Immature natural killer cell (primary cell): Measurements from ENCODE around the gene TNFRSF6B. TPM values are rescaled to one million over a fixed set of nuclear protein-coding genes. Genes with fewer than 3 reads are reported as not detected.

Experiments
- DNase-seq, 3 donors: peaks; one replicate each; pipeline ENCODE4 v3.0.0; 2022; ENCODE audit warnings: mixed read lengths in 1 of 3
- H3K27ac Mint-ChIP-seq, 6 donors: one replicate each; pipeline ENCODE4 v1.8.0; 2020; ENCODE audit warnings: mixed read lengths in 6 of 6, mild to moderate bottlenecking in 5 of 6, inconsistent platforms in 4 of 6, moderate library complexity in 3 of 6
- H3K27me3 Mint-ChIP-seq, 3 donors: one replicate each; pipeline ENCODE4 v1.8.0; 2020 to 2021; ENCODE audit warnings: low read depth in 3 of 3, mild to moderate bottlenecking in 3 of 3, mixed read lengths in 3 of 3, moderate library complexity in 3 of 3, inconsistent platforms in 1 of 3
- H3K36me3 Mint-ChIP-seq, 3 donors: one replicate each; pipeline ENCODE4 v1.8.0; 2020; ENCODE audit warnings: mixed read lengths in 3 of 3, inconsistent platforms in 2 of 3, mild to moderate bottlenecking in 2 of 3
- H3K4me1 Mint-ChIP-seq, 2 donors: one replicate each; pipeline ENCODE4 v1.8.0; 2020; ENCODE audit warnings: inconsistent platforms in 2 of 2, mild to moderate bottlenecking in 2 of 2, mixed read lengths in 2 of 2, moderate library complexity in 1 of 2
- H3K4me3 Mint-ChIP-seq, 5 donors: one replicate each; pipeline ENCODE4 v1.8.0; 2020; ENCODE audit warnings: mild to moderate bottlenecking in 5 of 5, mixed read lengths in 5 of 5, inconsistent platforms in 3 of 5, moderate library complexity in 3 of 5
- H3K9me3 Mint-ChIP-seq, 6 donors: one replicate each; pipeline ENCODE4 v1.8.0; 2020; ENCODE audit warnings: mild to moderate bottlenecking in 6 of 6, mixed read lengths in 6 of 6, inconsistent platforms in 4 of 6, moderate library complexity in 3 of 6
- polyA plus RNA-seq, 3 donors: library from polyadenylated mRNA; unstranded; fragments of 300-500 nt; fragmentation: Illumina TruSeq; gene quantifications; one replicate each; pipeline ENCODE4 v1.2.3, GENCODE V29; 2021

Gene TNFRSF6B
- polyA plus RNA-seq, 3 donors from 2014 or later = not detected

GRCh38 chr20:63739130-63740069, 42.9 kb downstream of the TNFRSF6B start, which contains the start of gene SLC2A4RG:
Gene SLC2A4RG, plus strand, starts transcription at chr20:63739776. Its CDS starts 137 bp downstream, at chr20:63739913.
- peaks cover 0 to 9% (median 6%) of the 10 kb centered on the region in 3 donors for H3K27me3 Mint-ChIP-seq
- H3K4me3 Mint-ChIP-seq = peak within 1 kb of the TSS; percentile 35 to 70 (median 60)
- H3K36me3 Mint-ChIP-seq = peaks cover 0 to 4% (median 3%) of the 10 kb centered on the region in 3 donors
- DNase-seq = peak; percentile 63 to 70 (median 68)
- no peaks in the 10 kb centered on the region for H3K9me3 Mint-ChIP-seq
- no peak within 1 kb of the TSS for H3K27ac Mint-ChIP-seq
- H3K4me1 Mint-ChIP-seq = peaks cover 14 to 18% of the 10 kb centered on the region in 2 donors

- Mint-ChIP-seq H3K4me3 (peak overlapping the region in 4 of 5 donors; percentile 47 to 63 (median 54)), H3K36me3 (peaks cover 0 to 4% (median 3%) of the 10 kb centered on the region in 3 donors), H3K4me1 (peaks cover 14 to 18% of the 10 kb centered on the region in 2 donors), H3K9me3 (no peaks in the 10 kb centered on the region), H3K27me3 (peaks cover 0 to 9% (median 6%) of the 10 kb centered on the region in 3 donors), H3K27ac (no peak overlapping the region)
- peak; percentile 49 to 67 (median 55) for DNase-seq
Measured at GRCh38 chr20:63740070-63740626, 43.7 kb downstream of the TNFRSF6B start.

- DNase-seq = peak; percentile 38 to 48 (median 42)
- Mint-ChIP-seq H3K27me3 (peaks cover 0 to 9% (median 6%) of the 10 kb centered on the region in 3 donors), H3K4me3 (peak overlapping the region; percentile 42 to 63 (median 57)), H3K9me3 (no peaks in the 10 kb centered on the region), H3K27ac (no peak overlapping the region), H3K36me3 (peaks cover 0 to 4% (median 3%) of the 10 kb centered on the region in 3 donors), H3K4me1 (peaks cover 12 to 13% of the 10 kb centered on the region in 2 donors)
Measured at GRCh38 chr20:63740627-63741353, 44.3 kb downstream of the TNFRSF6B start.

GRCh38 chr20:63741354-63741675, 44.9 kb downstream of the TNFRSF6B start:
- Mint-ChIP-seq H3K27me3 (peaks cover 0 to 5% (median 3%) of the 10 kb centered on the region in 3 donors), H3K36me3 (peaks cover 0 to 4% (median 0%) of the 10 kb centered on the region in 3 donors), H3K27ac (no peak overlapping the region)

GRCh38 chr20:63741676-63742380, 45.4 kb downstream of the TNFRSF6B start:
- Mint-ChIP-seq H3K27ac (no peak overlapping the region), H3K27me3 (no peaks in the 10 kb centered on the region), H3K9me3 (no peaks in the 10 kb centered on the region), H3K4me1 (peaks cover 2 to 3% of the 10 kb centered on the region in 2 donors), H3K4me3 (peak overlapping the region in 4 of 5 donors; percentile 35 to 61 (median 48)), H3K36me3 (peaks cover 0 to 4% (median 0%) of the 10 kb centered on the region in 3 donors)
- DNase-seq = no peak

More at GRCh38 chr20:63741354-63741675, 44.9 kb downstream of the TNFRSF6B start:
- H3K4me1 Mint-ChIP-seq = peaks cover 7% of the 10 kb centered on the region in 2 donors
- no peak for DNase-seq
- no peaks in the 10 kb centered on the region for H3K9me3 Mint-ChIP-seq
- H3K4me3 Mint-ChIP-seq = peak overlapping the region in 4 of 5 donors; percentile 35 to 61 (median 48)

- Mint-ChIP-seq H3K4me1 (peaks cover 0 to 1% of the 10 kb centered on the region in 2 donors), H3K27ac (no peak overlapping the region), H3K9me3 (no peaks in the 10 kb centered on the region), H3K27me3 (no peaks in the 10 kb centered on the region), H3K4me3 (no peak overlapping the region), H3K36me3 (peaks cover 0 to 4% (median 0%) of the 10 kb centered on the region in 3 donors)
- no peak for DNase-seq
Measured at GRCh38 chr20:63742381-63743024, 46.1 kb downstream of the TNFRSF6B start.

GRCh38 chr20:63743210-63743970, 46.9 kb downstream of the TNFRSF6B start:
- peaks cover 0 to 1% of the 10 kb centered on the region in 2 donors for H3K4me1 Mint-ChIP-seq
- no peaks in the 10 kb centered on the region for H3K27me3 Mint-ChIP-seq
- no peak for DNase-seq
- no peak overlapping the region for H3K27ac Mint-ChIP-seq
- H3K4me3 Mint-ChIP-seq = no peak overlapping the region
- no peaks in the 10 kb centered on the region for H3K9me3 Mint-ChIP-seq
- H3K36me3 Mint-ChIP-seq = peaks cover 0 to 4% (median 0%) of the 10 kb centered on the region in 3 donors

- H3K9me3 Mint-ChIP-seq = no peaks in the 10 kb centered on the region
- H3K27ac Mint-ChIP-seq = no peak overlapping the region
- H3K4me1 Mint-ChIP-seq = peaks cover 0 to 2% of the 10 kb centered on the region in 2 donors
- H3K36me3 Mint-ChIP-seq = peaks cover 0 to 4% (median 0%) of the 10 kb centered on the region in 3 donors
- DNase-seq = no peak
- H3K27me3 Mint-ChIP-seq = no peaks in the 10 kb centered on the region
- H3K4me3 Mint-ChIP-seq = no peak overlapping the region
Measured at GRCh38 chr20:63744158-63744557, 47.7 kb downstream of the TNFRSF6B start.

- DNase-seq = no peak
- Mint-ChIP-seq H3K4me3 (no peak overlapping the region), H3K27ac (no peak overlapping the region), H3K36me3 (peaks cover 0 to 4% (median 0%) of the 10 kb centered on the region in 3 donors), H3K9me3 (no peaks in the 10 kb centered on the region), H3K27me3 (no peaks in the 10 kb centered on the region), H3K4me1 (peaks cover 0 to 4% of the 10 kb centered on the region in 2 donors)
Measured at GRCh38 chr20:63744574-63745423, 48.3 kb downstream of the TNFRSF6B start.

GRCh38 chr20:63745424-63745805, 49.0 kb downstream of the TNFRSF6B start:
- Mint-ChIP-seq H3K27me3 (no peaks in the 10 kb centered on the region), H3K9me3 (no peaks in the 10 kb centered on the region), H3K4me3 (no peak overlapping the region), H3K36me3 (peaks cover 0 to 4% (median 0%) of the 10 kb centered on the region in 3 donors), H3K27ac (no peak overlapping the region), H3K4me1 (peaks cover under 1 to 7% of the 10 kb centered on the region in 2 donors)
- no peak for DNase-seq

- Mint-ChIP-seq H3K9me3 (no peaks in the 10 kb centered on the region), H3K4me1 (peaks cover 8 to 14% of the 10 kb centered on the region in 2 donors), H3K27me3 (peaks cover 0 to 2% (median 0%) of the 10 kb centered on the region in 3 donors), H3K27ac (no peak overlapping the region), H3K4me3 (no peak overlapping the region), H3K36me3 (peaks cover 0 to 4% (median 0%) of the 10 kb centered on the region in 3 donors)
- no peak for DNase-seq
Measured at GRCh38 chr20:63745961-63746731, 49.7 kb downstream of the TNFRSF6B start.
